HG03045 (cell line): ENCODE results near the gene RGS8.

Experiments used
- ATAC-seq: cut with Tn5 transposase; IDR thresholded peaks from one replicate; pipeline ENCODE4 v1.9.1; 2021; ENCODE audit warnings: mild to moderate bottlenecking, moderate library complexity; ENCODE audit not compliant: unreplicated experiment

RGS8 gene

GRCh38 chr1:182672487-182672836 is 11.9 kb downstream of the RGS8 start:
- no peak for ATAC-seq

GRCh38 chr1:182671750-182672486 is 12.5 kb downstream of the RGS8 start:
- no peak for ATAC-seq

GRCh38 chr1:182670032-182670749 is 14.2 kb downstream of the RGS8 start:
- no peak for ATAC-seq

GRCh38 chr1:182669266-182669665 is 15.1 kb downstream of the RGS8 start:
- ATAC-seq, result no peak

- ATAC-seq, result no peak
Observed at GRCh38 chr1:182668521-182669054, 15.8 kb downstream of the RGS8 start.

GRCh38 chr1:182667848-182668505 is 16.4 kb downstream of the RGS8 start:
- ATAC-seq, result no peak

- no peak for ATAC-seq
Observed at GRCh38 chr1:182666706-182667105, 17.7 kb downstream of the RGS8 start.

GRCh38 chr1:182664296-182664695 is 20.1 kb downstream of the RGS8 start:
- ATAC-seq, result no peak

- ATAC-seq, result no peak
Observed at GRCh38 chr1:182662956-182663355, 21.4 kb downstream of the RGS8 start.

GRCh38 chr1:182662121-182662890 is 22.1 kb downstream of the RGS8 start:
- ATAC-seq, result no peak

GRCh38 chr1:182658055-182658454 is 26.3 kb downstream of the RGS8 start:
- ATAC-seq, result no peak

- ATAC-seq, result no peak
Observed at GRCh38 chr1:182656842-182657397, 27.5 kb downstream of the RGS8 start.

- no peak for ATAC-seq
Observed at GRCh38 chr1:182653986-182654385, 30.4 kb downstream of the RGS8 start.

GRCh38 chr1:182652933-182653332 is 31.5 kb downstream of the RGS8 start:
- ATAC-seq, result no peak

GRCh38 chr1:182651339-182651724 is 33.1 kb downstream of the RGS8 start:
- ATAC-seq, result no peak

- no peak for ATAC-seq
Observed at GRCh38 chr1:182650678-182651338, 33.6 kb downstream of the RGS8 start.

GRCh38 chr1:182649041-182649440 is 35.3 kb downstream of the RGS8 start:
- no peak for ATAC-seq

GRCh38 chr1:182646739-182647138 is 37.6 kb downstream of the RGS8 start:
- ATAC-seq, result no peak

GRCh38 chr1:182644886-182645285 is 39.5 kb downstream of the RGS8 start:
- ATAC-seq, result no peak

GRCh38 chr1:182643699-182644098 is 40.7 kb downstream of the RGS8 start:
- no peak for ATAC-seq
